ENCODE results near the gene KDM1B. TPM values are rescaled to one million over a fixed set of nuclear protein-coding genes. Genes with fewer than 3 reads are reported as not detected.

Gene KDM1B
- total and polyA plus RNA-seq, 9 of the 15 experiments (the other 6 are each of a cell fraction or from before 2014, with no cell fraction given): 1.4 to 58.9 (median 36.3) TPM

- H3K27ac ChIP-seq (ENCODE audit: extremely low read depth, low read depth, low read length): no peak overlapping the region
- TF ChIP-seq DPF2 (IDR thresholded peaks at IDR 0.05) (no peak), ZNF77 (CRISPR knock-in tag; IDR thresholded peaks at IDR 0.05) (no peak), MAFF (IDR thresholded peaks at IDR 0.05; ENCODE audit: low read length) (no peak), FOXO4 (CRISPR knock-in tag; IDR thresholded peaks at IDR 0.05) (no peak), LARP7 (IDR thresholded peaks at IDR 0.05) (no peak), KDM1A (IDR thresholded peaks at IDR 0.05) (no peak), ZNF175 (CRISPR knock-in tag; IDR thresholded peaks at IDR 0.05; ENCODE audit: low read depth) (no peak), ARID3A (IDR thresholded peaks at IDR 0.05; ENCODE audit: borderline replicate concordance, low read depth, low read length) (no peak), ZC3H4 (CRISPR knock-in tag; IDR thresholded peaks at IDR 0.05; ENCODE audit: borderline replicate concordance) (no peak), HDAC1 (IDR thresholded peaks at IDR 0.05) (no peak), TEAD1 (CRISPR knock-in tag; IDR thresholded peaks at IDR 0.05) (no peak), FOSL1 (tag; conservative IDR thresholded peaks at IDR 0.05) (no peak), SNIP1 (IDR thresholded peaks at IDR 0.05; ENCODE audit: low read depth) (no peak), RAD51 (IDR thresholded peaks at IDR 0.05; ENCODE audit: borderline replicate concordance, low read depth) (no peak), ELF4 (CRISPR knock-in tag; IDR thresholded peaks at IDR 0.05) (no peak), CAMTA2 (CRISPR knock-in tag; conservative IDR thresholded peaks at IDR 0.05) (no peak), ZBTB12 (CRISPR knock-in tag; IDR thresholded peaks at IDR 0.05) (no peak), RAD21 (CRISPR knock-in tag; conservative IDR thresholded peaks at IDR 0.05 in 1 of 2, IDR thresholded peaks at IDR 0.05 in 1 of 2) (no peak)
- H3K36me3 ChIP-seq (ENCODE audit: control insufficient read depth, insufficient read depth, low read length): no peaks in the 10 kb centered on the region
- FAIRE-seq (no peak), ATAC-seq (0 out of 3 replicates have a peak, but pooled peaks have one; percentile 40), DNase-seq (ENCODE audit: extremely low read depth in 1 of 4, low spot score in 3 of 4) (no peak)
- in situ Hi-C loops (cut with MboI): no loop called here
- intact Hi-C loops (cut with micrococcal nuclease): no loop called here
- no peaks in the 10 kb centered on the region for H3K79me2 ChIP-seq (ENCODE audit: control insufficient read depth, insufficient read depth, low read length)
- H3K9ac ChIP-seq (ENCODE audit: insufficient read depth in 1 of 2, low read depth in 2 of 2, low read length in 2 of 2): no peak overlapping the region
- no peaks in the 10 kb centered on the region for H4K20me1 ChIP-seq (replicated peaks; ENCODE audit: control insufficient read depth, insufficient read depth, low read length)
- POLR2A ChIA-PET: interaction anchor here (0.6 to 1.0 kb wide), 4 partner anchors 9 to 55 kb away, joined by 3 read pairs; no protein-coding TSS in a partner anchor
- no peak overlapping the region for H2AFZ ChIP-seq (ENCODE audit: low read depth, low read length)
- H3K27me3 ChIP-seq (ENCODE audit: control insufficient read depth in 2 of 2, insufficient read depth in 2 of 2, low read length in 2 of 2): no peaks in the 10 kb centered on the region; a peak in 1 of 5 replicates
- no peak overlapping the region for H3K4me2 ChIP-seq (ENCODE audit: insufficient read depth, low read length)
- H3K9me3 ChIP-seq (replicated peaks; ENCODE audit: control insufficient read depth, insufficient read depth, low read depth, low read length): no peaks in the 10 kb centered on the region
- H3K4me3 ChIP-seq: no peak overlapping the region
- CTCF ChIA-PET (ENCODE audit: low intra/inter-chr PET ratio): no interaction called here
- H3K4me1 ChIP-seq (replicated peaks in 1 of 2; ENCODE audit: control insufficient read depth in 2 of 2, insufficient read depth in 2 of 2, low read length in 2 of 2): no peaks in the 10 kb centered on the region
- BruUV-seq (replicated peaks): no TSS peak
- no peaks in the 10 kb centered on the region for H3K9me1 ChIP-seq (ENCODE audit: control insufficient read depth, insufficient read depth, low read length)
Measured at GRCh38 chr6:18110162-18110561, 45.1 kb upstream of the KDM1B start.

Data from K562 (cell line).